GM13976 (cell line): Measurements from ENCODE around the gene NEO1.

Experiments used
- DNase-seq: peaks from one replicate; pipeline ENCODE4 v3.0.0; 2012; ENCODE audit warnings: low spot score
- CTCF ChIP-seq: IDR thresholded peaks from 2 replicates; pipeline ENCODE4 v1.5.1; 2012; ENCODE audit warnings: borderline replicate concordance, mild to moderate bottlenecking; ENCODE audit not compliant: insufficient read depth; ENCODE audit errors: extremely low read depth, missing control alignments, control extremely low read depth
- in situ Hi-C: fragments of 300-500 bp; cut with MboI; formaldehyde crosslinking; loops from one replicate; pipeline ENCODE4 v1.12.0; 2022; ENCODE audit warnings: low sequenced_read_pairs, mixed read lengths, inconsistent platforms; ENCODE audit not compliant: unreplicated experiment

The NEO1 gene

GRCh38 chr15:73168487-73168886, 116.2 kb downstream of the NEO1 start:
- DNase-seq = no peak
- TF ChIP-seq CTCF = no peak
- in situ Hi-C loops = no loop called here

- no peak for DNase-seq
- no peak for TF ChIP-seq CTCF
- in situ Hi-C loops = no loop called here
Observed at GRCh38 chr15:73171711-73172110, 119.4 kb downstream of the NEO1 start.

GRCh38 chr15:73172508-73172907, 120.2 kb downstream of the NEO1 start:
- no peak for DNase-seq
- in situ Hi-C loops = no loop called here
- TF ChIP-seq CTCF = no peak

- in situ Hi-C loops = no loop called here
- TF ChIP-seq CTCF = no peak
- no peak for DNase-seq
Observed at GRCh38 chr15:73174171-73174570, 121.9 kb downstream of the NEO1 start.

- in situ Hi-C loops = no loop called here
- no peak for TF ChIP-seq CTCF
- DNase-seq = no peak
Observed at GRCh38 chr15:73175382-73175781, 123.1 kb downstream of the NEO1 start.

- TF ChIP-seq CTCF = no peak
- DNase-seq = no peak
- in situ Hi-C loops = no loop called here
Observed at GRCh38 chr15:73176598-73176997, 124.3 kb downstream of the NEO1 start.

GRCh38 chr15:73183071-73183470, 130.8 kb downstream of the NEO1 start:
- DNase-seq = no peak
- TF ChIP-seq CTCF = no peak
- in situ Hi-C loops = no loop called here
